HCT116 (cell line): ENCODE measurements around the gene CD96. TPM values are rescaled to one million over a fixed set of nuclear protein-coding genes. Genes with fewer than 3 reads are reported as not detected.

ENCODE experiments used
- ATAC-seq: fragments of 200-7000 bp; cut with Tn5 transposase; 2 replicates; pipeline ENCODE4 v1.9.1; 2020; ENCODE audit warnings: mild to moderate bottlenecking, moderate library complexity
- BruUV-seq: library from RNA; stranded (reverse); fragments of 400-500 nt; replicated peaks from 2 replicates; lab custom pipeline; 2021; lab: Mats Ljungman, UMichigan
- CTCF ChIA-PET: fragments of 300-600 bp; sonication (Branson Sonifier 250); formaldehyde crosslinking; loops from one replicate; lab custom pipeline; 2021; ENCODE audit warnings: antibody characterized with exemption; lab: Charles Lee
- POLR2A ChIA-PET: fragments of 300-600, 350-600 bp; sonication (Branson Sonifier 250); formaldehyde crosslinking; loops from one replicate; lab custom pipeline; 2021; ENCODE audit warnings: antibody characterized with exemption; lab: Charles Lee
- RAD21 ChIA-PET, 2 experiments: fragments of 300-600 bp; sonication (Branson Sonifier 250); formaldehyde crosslinking; loops; one replicate each; lab custom pipeline; 2023; ENCODE audit warnings: low total read pairs in 2 of 2; ENCODE audit not compliant: uncharacterized antibody in 2 of 2, unreplicated experiment in 2 of 2, low non-redundant PET in 1 of 2; lab: Charles Lee
- DNase-seq: peaks from one replicate; pipeline ENCODE4 v3.0.0-alpha.2; 2010; ENCODE audit warnings: low read depth, low spot score
- H2AFZ ChIP-seq: fragments of 200-600 bp; shearing (Covaris generic), sonication (generic); 2 replicates; pipeline ENCODE4 v1.6.1; 2017; ENCODE audit warnings: low read depth, mixed run types, mixed read lengths, antibody characterized with exemption, low read length; ENCODE audit not compliant: poor library complexity, severe bottlenecking
- H3K27ac ChIP-seq: 2 replicates; pipeline ENCODE4 v1.5.1; 2012; ENCODE audit warnings: low read depth, low read length
- H3K27me3 ChIP-seq: fragments of 200-600 bp; sonication (generic); 2 replicates; pipeline ENCODE4 v1.6.1; 2016; ENCODE audit warnings: mixed run types, low read length, mixed read lengths; ENCODE audit not compliant: insufficient read depth
- H3K36me3 ChIP-seq, 2 experiments: fragments of 200-500 bp in 1 of 2; fragments of 200-600 bp in 1 of 2; sonication (Bioruptor generic) in 1 of 2; sonication (generic) in 1 of 2; 2 replicates each; pipeline versions ENCODE4 v1.5.1 to v1.6.1; 2014 to 2016; ENCODE audit warnings: low read length in 2 of 2, inconsistent platforms in 1 of 2, mixed read lengths in 1 of 2, mixed run types in 1 of 2; ENCODE audit not compliant: insufficient read depth in 2 of 2, control insufficient read depth in 1 of 2
- H3K4me1 ChIP-seq, 2 experiments: fragments of 200-600 bp in 1 of 2; sonication (generic) in 1 of 2; 2 replicates each; pipeline versions ENCODE4 v1.5.1 to v1.6.1; 2012 to 2017; ENCODE audit warnings: low read length in 2 of 2, inconsistent platforms in 1 of 2, mild to moderate bottlenecking in 1 of 2, mixed read lengths in 1 of 2, mixed run types in 1 of 2, moderate library complexity in 1 of 2; ENCODE audit not compliant: insufficient read depth in 2 of 2, control insufficient read depth in 1 of 2
- H3K4me2 ChIP-seq: fragments of 200-600 bp; sonication (generic); 2 replicates; pipeline ENCODE4 v1.6.1; 2017; ENCODE audit warnings: mixed run types, low read length, mixed read lengths
- H3K4me3 ChIP-seq, 2 experiments: fragments of 200-600 bp in 1 of 2; sonication (generic) in 1 of 2; replicated peaks in 1 of 2; 2 replicates each; pipeline ENCODE4 v1.5.1; 2011 to 2016; ENCODE audit warnings: low read length in 2 of 2, control low read depth in 1 of 2, low read depth in 1 of 2, mild to moderate bottlenecking in 1 of 2, mixed read lengths in 1 of 2, mixed run types in 1 of 2
- H3K79me2 ChIP-seq: fragments of 200-600 bp; sonication (generic); 2 replicates; pipeline ENCODE4 v1.6.1; 2017; ENCODE audit warnings: mild to moderate bottlenecking, mixed run types, low read length, moderate library complexity, mixed read lengths; ENCODE audit not compliant: insufficient read depth
- H3K9ac ChIP-seq: fragments of 200-600 bp; sonication (generic); 2 replicates; pipeline ENCODE4 v1.6.1; 2016; ENCODE audit warnings: low read length, mixed read lengths
- H3K9me2 ChIP-seq: fragments of 200-600 bp; sonication (generic), shearing (Covaris generic); 2 replicates; pipeline ENCODE4 v1.6.1; 2017; ENCODE audit warnings: mixed run types, mild to moderate bottlenecking, moderate library complexity; ENCODE audit not compliant: insufficient read depth
- H3K9me3 ChIP-seq, 2 experiments: fragments of 200-500 bp in 1 of 2; fragments of 200-600 bp in 1 of 2; sonication (Bioruptor generic) in 1 of 2; sonication (generic) in 1 of 2; 2 replicates each; pipeline ENCODE4 v1.6.1; 2014 to 2017; ENCODE audit warnings: low read length in 2 of 2, mixed read lengths in 2 of 2, inconsistent platforms in 1 of 2, low read depth in 1 of 2, mild to moderate bottlenecking in 1 of 2, mixed run types in 1 of 2, moderate library complexity in 1 of 2; ENCODE audit not compliant: control insufficient read depth in 1 of 2, insufficient read depth in 1 of 2
- H4K20me1 ChIP-seq: fragments of 200-600 bp; sonication (generic), shearing (Covaris generic); 2 replicates; pipeline ENCODE4 v1.6.1; 2017; ENCODE audit warnings: mixed run types, mild to moderate bottlenecking, moderate library complexity; ENCODE audit not compliant: insufficient read depth
- CBX3 ChIP-seq: IDR thresholded peaks from 2 replicates; pipeline ENCODE4 v1.6.1; 2012; ENCODE audit warnings: low read depth
- CEBPB ChIP-seq: IDR thresholded peaks from 2 replicates; pipeline ENCODE4 v1.6.1; 2012; ENCODE audit warnings: low read depth
- EGR1 ChIP-seq: IDR thresholded peaks from 2 replicates; pipeline ENCODE4 v1.6.1; 2012; ENCODE audit warnings: low read depth
- ELF1 ChIP-seq: IDR thresholded peaks from 2 replicates; pipeline ENCODE4 v1.6.1; 2012; ENCODE audit warnings: low read depth, borderline replicate concordance
- EZH2 ChIP-seq: fragments of 200-600 bp; sonication (generic); IDR thresholded peaks from 2 replicates; pipeline ENCODE4 v1.6.1; 2017; ENCODE audit warnings: antibody characterized with exemption, mixed run types
- FOSL1 ChIP-seq: IDR thresholded peaks from 2 replicates; pipeline ENCODE4 v1.6.1; 2012; ENCODE audit warnings: low read depth
- JUND ChIP-seq: IDR thresholded peaks from 2 replicates; pipeline ENCODE4 v1.6.1; 2012
- POLR2A ChIP-seq: IDR thresholded peaks from 2 replicates; pipeline ENCODE4 v1.7.0; 2011; ENCODE audit warnings: borderline replicate concordance; ENCODE audit not compliant: insufficient read depth, insufficient read length; ENCODE audit errors: extremely low read depth
- RAD21 ChIP-seq: IDR thresholded peaks from 2 replicates; pipeline ENCODE4 v1.6.1; 2012; ENCODE audit warnings: low read depth, mild to moderate bottlenecking
- SRF ChIP-seq: IDR thresholded peaks from 2 replicates; pipeline ENCODE4 v1.6.1; 2012; ENCODE audit warnings: low read depth
- TCF7L2 ChIP-seq: IDR thresholded peaks from 2 replicates; pipeline ENCODE4 v1.7.0; 2011; ENCODE audit warnings: borderline replicate concordance, inconsistent platforms; ENCODE audit not compliant: insufficient read depth, insufficient read length; ENCODE audit errors: extremely low read depth
- YY1 ChIP-seq: IDR thresholded peaks from 2 replicates; pipeline ENCODE4 v1.6.1; 2011; ENCODE audit warnings: low read length, low read depth, moderate library complexity, mild to moderate bottlenecking; ENCODE audit not compliant: insufficient replicate concordance; ENCODE audit errors: extremely low read depth
- ZFX ChIP-seq: fragments of 450-650 bp; IDR thresholded peaks from 2 replicates; pipeline ENCODE4 v1.6.1; 2017
- intact Hi-C: fragments of 100-400 bp; cut with micrococcal nuclease; formaldehyde crosslinking; loops from 2 replicates; pipeline ENCODE4 v1.10.0; 2022
- total RNA-seq: library from RNA; stranded (reverse); gene quantifications from one replicate; pipeline ENCODE4 v1.2.1, GENCODE V29; 2021; ENCODE audit not compliant: unreplicated experiment
- TF ChIP-seq, protein P1 (sequence below): IDR thresholded peaks from 2 replicates; pipeline ENCODE4 v1.6.1; 2012
- TF ChIP-seq, protein P2 (sequence below), 3 experiments: fragments of 200-600 bp in 1 of 3; sonication (generic) in 1 of 3; IDR thresholded peaks in 2 of 3; conservative IDR thresholded peaks in 1 of 3; 2 replicates each; pipeline ENCODE4 v1.5.1; 2012 to 2017; ENCODE audit warnings: low read depth in 2 of 3, low read length in 2 of 3, antibody characterized with exemption in 1 of 3, borderline replicate concordance in 1 of 3, control low read depth in 1 of 3, mild to moderate bottlenecking in 1 of 3, mixed read lengths in 1 of 3, mixed run types in 1 of 3, moderate library complexity in 1 of 3; ENCODE audit not compliant: insufficient read depth in 1 of 3
- TF ChIP-seq, protein P3 (sequence below): IDR thresholded peaks from 2 replicates; pipeline ENCODE4 v1.6.1; 2012

Gene CD96
- total RNA-seq, 1 experiment from 2014 or later, result 0.42 TPM

DNA sequence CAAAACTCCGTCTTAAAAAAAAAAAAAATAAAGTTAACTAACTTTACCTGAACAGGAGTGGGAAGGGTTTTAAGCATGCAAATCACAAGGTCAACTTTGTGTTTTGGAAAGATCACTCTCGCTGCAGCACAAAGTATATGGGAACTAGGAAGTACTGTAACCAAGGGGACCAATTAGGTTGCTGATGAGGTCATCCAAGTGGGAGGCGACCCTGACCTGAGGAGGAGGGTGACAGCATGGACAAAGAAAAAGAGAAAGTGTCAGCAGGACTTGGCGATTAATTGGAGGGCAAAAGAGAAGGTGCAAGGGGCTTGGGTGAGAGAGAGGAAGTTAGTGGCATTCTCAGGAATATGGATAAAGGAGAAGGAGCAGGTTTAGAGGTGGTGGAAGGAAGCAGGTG lies 142.6 kb downstream of the CD96 start:
- POLR2A ChIA-PET, result no interaction called here
- TF ChIP-seq SRF (no peak), EZH2 (no peak), YY1 (no peak), CBX3 (no peak), EGR1 (no peak), ELF1 (no peak), CEBPB (no peak), TCF7L2 (no peak), ZFX (no peak), POLR2A (no peak), RAD21 (no peak), FOSL1 (no peak), JUND (no peak)
- TF ChIP-seq, protein P1, sequence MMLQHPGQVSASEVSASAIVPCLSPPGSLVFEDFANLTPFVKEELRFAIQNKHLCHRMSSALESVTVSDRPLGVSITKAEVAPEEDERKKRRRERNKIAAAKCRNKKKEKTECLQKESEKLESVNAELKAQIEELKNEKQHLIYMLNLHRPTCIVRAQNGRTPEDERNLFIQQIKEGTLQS, result no peak
- TF ChIP-seq, protein P2, sequence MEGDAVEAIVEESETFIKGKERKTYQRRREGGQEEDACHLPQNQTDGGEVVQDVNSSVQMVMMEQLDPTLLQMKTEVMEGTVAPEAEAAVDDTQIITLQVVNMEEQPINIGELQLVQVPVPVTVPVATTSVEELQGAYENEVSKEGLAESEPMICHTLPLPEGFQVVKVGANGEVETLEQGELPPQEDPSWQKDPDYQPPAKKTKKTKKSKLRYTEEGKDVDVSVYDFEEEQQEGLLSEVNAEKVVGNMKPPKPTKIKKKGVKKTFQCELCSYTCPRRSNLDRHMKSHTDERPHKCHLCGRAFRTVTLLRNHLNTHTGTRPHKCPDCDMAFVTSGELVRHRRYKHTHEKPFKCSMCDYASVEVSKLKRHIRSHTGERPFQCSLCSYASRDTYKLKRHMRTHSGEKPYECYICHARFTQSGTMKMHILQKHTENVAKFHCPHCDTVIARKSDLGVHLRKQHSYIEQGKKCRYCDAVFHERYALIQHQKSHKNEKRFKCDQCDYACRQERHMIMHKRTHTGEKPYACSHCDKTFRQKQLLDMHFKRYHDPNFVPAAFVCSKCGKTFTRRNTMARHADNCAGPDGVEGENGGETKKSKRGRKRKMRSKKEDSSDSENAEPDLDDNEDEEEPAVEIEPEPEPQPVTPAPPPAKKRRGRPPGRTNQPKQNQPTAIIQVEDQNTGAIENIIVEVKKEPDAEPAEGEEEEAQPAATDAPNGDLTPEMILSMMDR (IDR thresholded peaks at IDR 0.05 in 2 of 3, conservative IDR thresholded peaks at IDR 0.05 in 1 of 3; ENCODE audit: borderline replicate concordance in 1 of 3, insufficient read depth in 1 of 3, low read depth in 2 of 3, low read length in 2 of 3), result no peak
- TF ChIP-seq, protein P3, sequence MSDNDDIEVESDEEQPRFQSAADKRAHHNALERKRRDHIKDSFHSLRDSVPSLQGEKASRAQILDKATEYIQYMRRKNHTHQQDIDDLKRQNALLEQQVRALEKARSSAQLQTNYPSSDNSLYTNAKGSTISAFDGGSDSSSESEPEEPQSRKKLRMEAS, result no peak
- peaks cover 0 to 14% of the 10 kb centered on the region in 2 experiments; a peak in 2 of 4 replicates for H3K4me1 ChIP-seq
- H3K4me3 ChIP-seq, result no peak overlapping the region
- H3K79me2 ChIP-seq, result peaks cover 93% of the 10 kb centered on the region
- no peak for ATAC-seq
- H3K9me3 ChIP-seq, result no peaks in the 10 kb centered on the region
- H3K36me3 ChIP-seq, result no peaks in the 10 kb centered on the region
- no TSS peak for BruUV-seq
- H4K20me1 ChIP-seq, result no peaks in the 10 kb centered on the region
- RAD21 ChIA-PET, result interaction anchor here in 1 of 2 experiments (1.2 kb wide), 1 partner anchor 107 kb away, joined by 3 read pairs; no protein-coding TSS in a partner anchor
- CTCF ChIA-PET, result interaction anchor here (1.0 kb wide), 1 partner anchor 16 kb away, joined by 3 read pairs; no protein-coding TSS in a partner anchor
- DNase-seq, result no peak
- H3K27ac ChIP-seq, result no peak overlapping the region
- no peak overlapping the region for H3K9ac ChIP-seq
- H2AFZ ChIP-seq, result no peak overlapping the region
- H3K4me2 ChIP-seq, result no peak overlapping the region
- no peaks in the 10 kb centered on the region for H3K9me2 ChIP-seq
- intact Hi-C loops, result no loop called here
- H3K27me3 ChIP-seq, result no peaks in the 10 kb centered on the region
